Measurements from ENCODE around the gene ADAMTS3.

The ADAMTS3 gene

GRCh38 chr4:72318421-72319170 lies 250.4 kb downstream of the ADAMTS3 start:
- Mint-ChIP-seq H3K27me3 (peaks cover 4% of the 10 kb centered on the region), H3K27ac (no peak overlapping the region), H3K4me1 (ENCODE audit: low read depth) (no peaks in the 10 kb centered on the region), H3K4me3 (no peak overlapping the region), H3K36me3 (ENCODE audit: low read depth) (no peaks in the 10 kb centered on the region), H3K9me3 (no peaks in the 10 kb centered on the region)
- intact Hi-C loops (cut with micrococcal nuclease) = no loop called here

- H3K36me3 Mint-ChIP-seq (ENCODE audit: low read depth) = no peaks in the 10 kb centered on the region
- no peak overlapping the region for H3K27ac Mint-ChIP-seq
- intact Hi-C loops (cut with micrococcal nuclease) = no loop called here
- no peaks in the 10 kb centered on the region for H3K4me1 Mint-ChIP-seq (ENCODE audit: low read depth)
- H3K27me3 Mint-ChIP-seq = no peaks in the 10 kb centered on the region
- H3K9me3 Mint-ChIP-seq = no peaks in the 10 kb centered on the region
- H3K4me3 Mint-ChIP-seq = no peak overlapping the region
Observed at GRCh38 chr4:72314869-72315268, 254.2 kb downstream of the ADAMTS3 start.

GRCh38 chr4:72313121-72313520 lies 255.9 kb downstream of the ADAMTS3 start:
- H3K4me3 Mint-ChIP-seq = no peak overlapping the region

GRCh38 chr4:72312032-72312650 lies 256.9 kb downstream of the ADAMTS3 start:
- Mint-ChIP-seq H3K4me1 (ENCODE audit: low read depth) (no peaks in the 10 kb centered on the region), H3K4me3 (no peak overlapping the region), H3K36me3 (ENCODE audit: low read depth) (no peaks in the 10 kb centered on the region), H3K27me3 (no peaks in the 10 kb centered on the region), H3K9me3 (no peaks in the 10 kb centered on the region), H3K27ac (no peak overlapping the region)
- intact Hi-C loops (cut with micrococcal nuclease) = no loop called here

More at GRCh38 chr4:72313121-72313520, 255.9 kb downstream of the ADAMTS3 start:
- no peaks in the 10 kb centered on the region for H3K4me1 Mint-ChIP-seq (ENCODE audit: low read depth)
- intact Hi-C loops (cut with micrococcal nuclease) = no loop called here
- H3K36me3 Mint-ChIP-seq (ENCODE audit: low read depth) = no peaks in the 10 kb centered on the region
- H3K9me3 Mint-ChIP-seq = no peaks in the 10 kb centered on the region
- no peaks in the 10 kb centered on the region for H3K27me3 Mint-ChIP-seq
- no peak overlapping the region for H3K27ac Mint-ChIP-seq

GRCh38 chr4:72311291-72311690 lies 257.7 kb downstream of the ADAMTS3 start:
- no peak overlapping the region for H3K4me3 Mint-ChIP-seq
- H3K36me3 Mint-ChIP-seq (ENCODE audit: low read depth) = no peaks in the 10 kb centered on the region
- H3K4me1 Mint-ChIP-seq (ENCODE audit: low read depth) = no peaks in the 10 kb centered on the region
- H3K27me3 Mint-ChIP-seq = no peaks in the 10 kb centered on the region
- no peak overlapping the region for H3K27ac Mint-ChIP-seq
- H3K9me3 Mint-ChIP-seq = no peaks in the 10 kb centered on the region
- intact Hi-C loops (cut with micrococcal nuclease) = no loop called here

GRCh38 chr4:72305620-72306019 lies 263.4 kb downstream of the ADAMTS3 start:
- Mint-ChIP-seq H3K9me3 (no peaks in the 10 kb centered on the region), H3K27me3 (no peaks in the 10 kb centered on the region), H3K36me3 (ENCODE audit: low read depth) (no peaks in the 10 kb centered on the region), H3K4me3 (no peak overlapping the region), H3K4me1 (ENCODE audit: low read depth) (no peaks in the 10 kb centered on the region), H3K27ac (no peak overlapping the region)
- intact Hi-C loops (cut with micrococcal nuclease) = no loop called here

- no peak overlapping the region for H3K4me3 Mint-ChIP-seq
- intact Hi-C loops (cut with micrococcal nuclease) = no loop called here
- no peaks in the 10 kb centered on the region for H3K27me3 Mint-ChIP-seq
- H3K36me3 Mint-ChIP-seq (ENCODE audit: low read depth) = no peaks in the 10 kb centered on the region
- no peaks in the 10 kb centered on the region for H3K4me1 Mint-ChIP-seq (ENCODE audit: low read depth)
- H3K27ac Mint-ChIP-seq = no peak overlapping the region
- no peaks in the 10 kb centered on the region for H3K9me3 Mint-ChIP-seq
Observed at GRCh38 chr4:72305080-72305479, 263.9 kb downstream of the ADAMTS3 start.

- Mint-ChIP-seq H3K36me3 (ENCODE audit: low read depth) (no peaks in the 10 kb centered on the region), H3K4me1 (ENCODE audit: low read depth) (no peaks in the 10 kb centered on the region), H3K9me3 (no peaks in the 10 kb centered on the region), H3K27ac (no peak overlapping the region), H3K27me3 (no peaks in the 10 kb centered on the region), H3K4me3 (no peak overlapping the region)
- intact Hi-C loops (cut with micrococcal nuclease) = loop anchor here (1.0 to 5.0 kb wide), 3 partner anchors 571 to 1702 kb away; no protein-coding TSS in a partner anchor
Observed at GRCh38 chr4:72302981-72303704, 265.9 kb downstream of the ADAMTS3 start.

GRCh38 chr4:72301759-72302158 lies 267.3 kb downstream of the ADAMTS3 start:
- Mint-ChIP-seq H3K36me3 (ENCODE audit: low read depth) (no peaks in the 10 kb centered on the region), H3K4me3 (no peak overlapping the region), H3K9me3 (no peaks in the 10 kb centered on the region), H3K27me3 (no peaks in the 10 kb centered on the region), H3K27ac (no peak overlapping the region), H3K4me1 (ENCODE audit: low read depth) (no peaks in the 10 kb centered on the region)
- intact Hi-C loops (cut with micrococcal nuclease) = loop anchor here (5.0 kb wide), 2 partner anchors 569 to 1024 kb away; no protein-coding TSS in a partner anchor

GRCh38 chr4:72300126-72300525 lies 268.9 kb downstream of the ADAMTS3 start:
- H3K36me3 Mint-ChIP-seq (ENCODE audit: low read depth) = no peaks in the 10 kb centered on the region
- no peak overlapping the region for H3K4me3 Mint-ChIP-seq
- H3K4me1 Mint-ChIP-seq (ENCODE audit: low read depth) = no peaks in the 10 kb centered on the region
- H3K27me3 Mint-ChIP-seq = no peaks in the 10 kb centered on the region
- intact Hi-C loops (cut with micrococcal nuclease) = loop anchor here (5.0 kb wide), 2 partner anchors 568 to 1023 kb away; no protein-coding TSS in a partner anchor
- H3K9me3 Mint-ChIP-seq = no peaks in the 10 kb centered on the region
- H3K27ac Mint-ChIP-seq = no peak overlapping the region

- no peaks in the 10 kb centered on the region for H3K9me3 Mint-ChIP-seq
- H3K36me3 Mint-ChIP-seq (ENCODE audit: low read depth) = no peaks in the 10 kb centered on the region
- H3K27ac Mint-ChIP-seq = no peak overlapping the region
- intact Hi-C loops (cut with micrococcal nuclease) = no loop called here
- H3K27me3 Mint-ChIP-seq = no peaks in the 10 kb centered on the region
- H3K4me3 Mint-ChIP-seq = no peak overlapping the region
- no peaks in the 10 kb centered on the region for H3K4me1 Mint-ChIP-seq (ENCODE audit: low read depth)
Observed at GRCh38 chr4:72295966-72296557, 273.0 kb downstream of the ADAMTS3 start.

GRCh38 chr4:72290737-72291136 lies 278.3 kb downstream of the ADAMTS3 start:
- no peaks in the 10 kb centered on the region for H3K36me3 Mint-ChIP-seq (ENCODE audit: low read depth)
- H3K9me3 Mint-ChIP-seq = no peaks in the 10 kb centered on the region
- H3K4me3 Mint-ChIP-seq = no peak overlapping the region
- H3K27me3 Mint-ChIP-seq = no peaks in the 10 kb centered on the region
- H3K4me1 Mint-ChIP-seq (ENCODE audit: low read depth) = no peaks in the 10 kb centered on the region
- intact Hi-C loops (cut with micrococcal nuclease) = no loop called here
- H3K27ac Mint-ChIP-seq = no peak overlapping the region

- no peaks in the 10 kb centered on the region for H3K27me3 Mint-ChIP-seq
- no peaks in the 10 kb centered on the region for H3K9me3 Mint-ChIP-seq
- intact Hi-C loops (cut with micrococcal nuclease) = no loop called here
- no peaks in the 10 kb centered on the region for H3K36me3 Mint-ChIP-seq (ENCODE audit: low read depth)
- no peak overlapping the region for H3K4me3 Mint-ChIP-seq
- no peak overlapping the region for H3K27ac Mint-ChIP-seq
- H3K4me1 Mint-ChIP-seq (ENCODE audit: low read depth) = no peaks in the 10 kb centered on the region
Observed at GRCh38 chr4:72286910-72287309, 282.1 kb downstream of the ADAMTS3 start.

- H3K4me1 Mint-ChIP-seq (ENCODE audit: low read depth) = no peaks in the 10 kb centered on the region
- no peak overlapping the region for H3K4me3 Mint-ChIP-seq
- no peak overlapping the region for H3K27ac Mint-ChIP-seq
- intact Hi-C loops (cut with micrococcal nuclease) = no loop called here
- H3K9me3 Mint-ChIP-seq = no peaks in the 10 kb centered on the region
- no peaks in the 10 kb centered on the region for H3K36me3 Mint-ChIP-seq (ENCODE audit: low read depth)
- no peaks in the 10 kb centered on the region for H3K27me3 Mint-ChIP-seq
Observed at GRCh38 chr4:72286185-72286584, 282.8 kb downstream of the ADAMTS3 start.
